Measurements from ENCODE around the gene SGMS1.

Gene SGMS1

GRCh38 chr10:50415292-50415691 lies 208.5 kb downstream of the SGMS1 start:
- DNase-seq = no peak

- DNase-seq = no peak
Measured at GRCh38 chr10:50410066-50410811, 213.5 kb downstream of the SGMS1 start.

- DNase-seq = no peak
Measured at GRCh38 chr10:50407076-50407801, 216.5 kb downstream of the SGMS1 start.

GRCh38 chr10:50406457-50407070 lies 217.2 kb downstream of the SGMS1 start:
- DNase-seq = no peak

GRCh38 chr10:50405723-50406122 lies 218.0 kb downstream of the SGMS1 start:
- DNase-seq = no peak

- DNase-seq = no peak
Measured at GRCh38 chr10:50404021-50404773, 219.6 kb downstream of the SGMS1 start.

GRCh38 chr10:50403074-50403473 lies 220.7 kb downstream of the SGMS1 start:
- DNase-seq = no peak

- no peak for DNase-seq
Measured at GRCh38 chr10:50402466-50402865, 221.3 kb downstream of the SGMS1 start.

- no peak for DNase-seq
Measured at GRCh38 chr10:50400694-50401093, 223.1 kb downstream of the SGMS1 start.

GRCh38 chr10:50398823-50399222 lies 224.9 kb downstream of the SGMS1 start:
- no peak for DNase-seq

GRCh38 chr10:50398381-50398780 lies 225.4 kb downstream of the SGMS1 start:
- no peak for DNase-seq

GRCh38 chr10:50397312-50398140 lies 226.2 kb downstream of the SGMS1 start:
- DNase-seq = no peak

GRCh38 chr10:50396491-50397311 lies 227.1 kb downstream of the SGMS1 start:
- no peak for DNase-seq

- DNase-seq = no peak
Measured at GRCh38 chr10:50395851-50396250, 227.9 kb downstream of the SGMS1 start.

- DNase-seq = peak; percentile 14
Measured at GRCh38 chr10:50395271-50395670, 228.5 kb downstream of the SGMS1 start.

GRCh38 chr10:50394832-50395231 lies 228.9 kb downstream of the SGMS1 start:
- DNase-seq = no peak

- DNase-seq = no peak
Measured at GRCh38 chr10:50393784-50394467, 229.8 kb downstream of the SGMS1 start.

GRCh38 chr10:50392966-50393718 lies 230.6 kb downstream of the SGMS1 start:
- no peak for DNase-seq

GRCh38 chr10:50392426-50392825 lies 231.3 kb downstream of the SGMS1 start:
- no peak for DNase-seq

- DNase-seq = no peak
Measured at GRCh38 chr10:50390302-50390701, 233.5 kb downstream of the SGMS1 start.
